CD4-positive, alpha-beta T cell treated with Interleukin-21 for 1 hour (primary cell): ENCODE measurements around the gene TRIM23.
"Not testable (repeated sequence)": the region's sequence is repeated elsewhere in the genome, so short reads cannot be mapped to it uniquely, and the experiment has no call there.

Experiments used
- DNase-seq: peaks from one replicate; pipeline ENCODE4 v3.0.0-alpha.2; 2020

The TRIM23 gene

GRCh38 chr5:65624025-65624570, at the start of gene TRIM23:
TSS of gene TRIM23 (minus strand) at chr5:65624333. CDS start at chr5:65624274, 59 bp downstream.
- peak; percentile 93 for DNase-seq

- DNase-seq, result no peak
Measured at GRCh38 chr5:65672796-65673195, 48.7 kb upstream of the TRIM23 start.

- no peak for DNase-seq
Measured at GRCh38 chr5:65668696-65669095, 44.6 kb upstream of the TRIM23 start.

- DNase-seq, result no peak
Measured at GRCh38 chr5:65663804-65664521, 39.8 kb upstream of the TRIM23 start.

GRCh38 chr5:65654713-65655112, 30.6 kb upstream of the TRIM23 start:
- DNase-seq, result no peak

GRCh38 chr5:65651144-65651543, 27.0 kb upstream of the TRIM23 start:
- no peak for DNase-seq

- DNase-seq, result no peak
Measured at GRCh38 chr5:65647941-65648340, 23.8 kb upstream of the TRIM23 start.

GRCh38 chr5:65646938-65647337, 22.8 kb upstream of the TRIM23 start:
- no peak for DNase-seq

- DNase-seq, result no peak
Measured at GRCh38 chr5:65640240-65640639, 16.1 kb upstream of the TRIM23 start.

- DNase-seq, result no peak
Measured at GRCh38 chr5:65630981-65631380, 6.8 kb upstream of the TRIM23 start.

GRCh38 chr5:65625743-65626142, 1.6 kb upstream of the TRIM23 start:
- no peak for DNase-seq

GRCh38 chr5:65624571-65625555, 730 bp upstream of the TRIM23 start, which contains the start of the genes SHLD3 and TRAPPC13:
TSS of gene SHLD3 (plus strand) at chr5:65625027. CDS start at chr5:65629588, 4,561 bp downstream.
TSS of gene TRAPPC13 (plus strand) at chr5:65625027. CDS start at chr5:65625061, 34 bp downstream.
- DNase-seq, result peak; percentile 93

- no peak for DNase-seq
Measured at GRCh38 chr5:65623482-65623881, 651 bp downstream of the TRIM23 start.

GRCh38 chr5:65621961-65622360, 2.2 kb downstream of the TRIM23 start:
- not testable (repeated sequence) for DNase-seq

- DNase-seq, result no peak
Measured at GRCh38 chr5:65620021-65620420, 4.1 kb downstream of the TRIM23 start.

GRCh38 chr5:65612298-65612907, 11.7 kb downstream of the TRIM23 start:
- no peak for DNase-seq

- no peak for DNase-seq
Measured at GRCh38 chr5:65611524-65611923, 12.6 kb downstream of the TRIM23 start.

GRCh38 chr5:65601761-65602160, 22.4 kb downstream of the TRIM23 start:
- DNase-seq, result not testable (repeated sequence)

- DNase-seq, result no peak
Measured at GRCh38 chr5:65588694-65589093, 35.4 kb downstream of the TRIM23 start.

- no peak for DNase-seq
Measured at GRCh38 chr5:65577141-65577540, 47.0 kb downstream of the TRIM23 start.

- DNase-seq, result no peak
Measured at GRCh38 chr5:65570598-65571226, 53.4 kb downstream of the TRIM23 start.

- DNase-seq, result no peak
Measured at GRCh38 chr5:65566505-65566904, 57.6 kb downstream of the TRIM23 start.
